H9 (cell line): Measurements from ENCODE around the gene COX6B1. TPM values are rescaled to one million over a fixed set of nuclear protein-coding genes. Genes with fewer than 3 reads are reported as not detected.

ENCODE experiments used
- DNase-seq: peaks from one replicate; pipeline ENCODE4 v3.0.0-alpha.2; 2017
- H2AFZ ChIP-seq: one replicate; pipeline ENCODE4 v1.6.1; 2013; ENCODE audit warnings: mild to moderate bottlenecking, low read length, control low read depth, moderate library complexity
- H2AK5ac ChIP-seq: 2 replicates; pipeline ENCODE4 v1.6.1; 2013; ENCODE audit warnings: low read length, control low read depth, mixed read lengths; ENCODE audit not compliant: insufficient read length
- H2BK120ac ChIP-seq: one replicate; pipeline ENCODE4 v1.6.1; 2013; ENCODE audit warnings: low read depth, mild to moderate bottlenecking, low read length, control low read depth, inconsistent platforms; ENCODE audit not compliant: poor library complexity, severe bottlenecking
- H2BK12ac ChIP-seq: 2 replicates; pipeline ENCODE4 v1.6.1; 2013; ENCODE audit warnings: low read length, control low read depth, mixed read lengths, low read depth; ENCODE audit not compliant: insufficient read length
- H2BK15ac ChIP-seq: 2 replicates; pipeline ENCODE4 v1.6.1; 2013; ENCODE audit warnings: low read depth, low read length, control low read depth
- H2BK20ac ChIP-seq: one replicate; pipeline ENCODE4 v1.6.1; 2013; ENCODE audit warnings: low read depth, mild to moderate bottlenecking, low read length, control low read depth, inconsistent platforms; ENCODE audit not compliant: poor library complexity, severe bottlenecking
- H2BK5ac ChIP-seq: 2 replicates; pipeline ENCODE4 v1.6.1; 2013; ENCODE audit warnings: low read length, control low read depth, mixed read lengths; ENCODE audit not compliant: insufficient read length
- H3K14ac ChIP-seq: 2 replicates; pipeline ENCODE4 v1.6.1; 2013; ENCODE audit warnings: low read length, control low read depth; ENCODE audit not compliant: insufficient read depth
- H3K18ac ChIP-seq: 2 replicates; pipeline ENCODE4 v1.6.1; 2013; ENCODE audit warnings: low read depth, mild to moderate bottlenecking, mixed read lengths, low read length, control low read depth; ENCODE audit not compliant: insufficient read length
- H3K23ac ChIP-seq: 2 replicates; pipeline ENCODE4 v1.6.1; 2013; ENCODE audit warnings: low read length, control low read depth, mixed read lengths, low read depth; ENCODE audit not compliant: insufficient read length
- H3K23me2 ChIP-seq: 2 replicates; pipeline ENCODE4 v1.6.1; 2013; ENCODE audit warnings: low read depth, mild to moderate bottlenecking, mixed read lengths, low read length, control low read depth; ENCODE audit not compliant: insufficient read length, poor library complexity, severe bottlenecking
- H3K27ac ChIP-seq: 2 replicates; pipeline ENCODE4 v1.5.1; 2013; ENCODE audit warnings: low read length, control low read depth, mixed read lengths, low read depth; ENCODE audit not compliant: insufficient read length
- H3K27me3 ChIP-seq: 2 replicates; pipeline ENCODE4 v1.6.1; 2013; ENCODE audit warnings: low read length, control low read depth, inconsistent platforms; ENCODE audit not compliant: insufficient read depth
- H3K4ac ChIP-seq: 2 replicates; pipeline ENCODE4 v1.6.1; 2013; ENCODE audit warnings: low read depth, mild to moderate bottlenecking, control low read depth, inconsistent platforms, low read length, moderate library complexity
- H3K4me1 ChIP-seq: 2 replicates; pipeline ENCODE4 v1.6.1; 2013; ENCODE audit warnings: low read length, control low read depth, inconsistent platforms; ENCODE audit not compliant: insufficient read depth
- H3K4me2 ChIP-seq: 2 replicates; pipeline ENCODE4 v1.6.1; 2013; ENCODE audit warnings: low read length, control low read depth, mixed read lengths; ENCODE audit not compliant: insufficient read length, insufficient read depth
- H3K56ac ChIP-seq: 2 replicates; pipeline ENCODE4 v1.6.1; 2013; ENCODE audit warnings: low read depth, mild to moderate bottlenecking, mixed read lengths, low read length, control low read depth; ENCODE audit not compliant: insufficient read length
- H3K79me1 ChIP-seq: 2 replicates; pipeline ENCODE4 v1.6.1; 2013; ENCODE audit warnings: low read depth, mild to moderate bottlenecking, moderate library complexity, low read length, control low read depth, inconsistent platforms; ENCODE audit not compliant: insufficient read depth, poor library complexity, severe bottlenecking
- H3K79me2 ChIP-seq: 2 replicates; pipeline ENCODE4 v1.6.1; 2013; ENCODE audit warnings: low read length, control low read depth, inconsistent platforms; ENCODE audit not compliant: insufficient read depth
- H3K9ac ChIP-seq: 2 replicates; pipeline ENCODE4 v1.6.1; 2013; ENCODE audit warnings: low read length, control low read depth, mixed read lengths; ENCODE audit not compliant: insufficient read length; ENCODE audit errors: extremely low read depth
- H3K9me3 ChIP-seq: one replicate; pipeline ENCODE4 v1.6.1; 2013; ENCODE audit warnings: low read depth, low read length, inconsistent platforms; ENCODE audit not compliant: control insufficient read depth
- H3T11ph ChIP-seq: one replicate; pipeline ENCODE4 v1.6.1; 2013; ENCODE audit warnings: mild to moderate bottlenecking, low read length, control low read depth, inconsistent platforms
- H4K20me1 ChIP-seq: one replicate; pipeline ENCODE4 v1.6.1; 2013; ENCODE audit not compliant: control insufficient read depth, insufficient read length, insufficient read depth
- H4K5ac ChIP-seq: 2 replicates; pipeline ENCODE4 v1.6.1; 2013; ENCODE audit warnings: low read depth, mild to moderate bottlenecking, mixed read lengths, low read length, control low read depth; ENCODE audit not compliant: insufficient read length
- H4K8ac ChIP-seq: replicated peaks from 2 replicates; pipeline ENCODE4 v1.6.1; 2013; ENCODE audit warnings: low read length, control low read depth, mixed read lengths, low read depth; ENCODE audit not compliant: insufficient read length
- H4K91ac ChIP-seq: 2 replicates; pipeline ENCODE4 v1.6.1; 2013; ENCODE audit warnings: low read depth, mild to moderate bottlenecking, moderate library complexity, mixed read lengths, low read length, control low read depth; ENCODE audit not compliant: insufficient read length
- H3K27ac Mint-ChIP-seq, 3 experiments: 2 replicates in 2 of 3; 3 replicates in 1 of 3; pipeline ENCODE4 v1.8.0; 2020 to 2021; ENCODE audit warnings: mixed read lengths in 3 of 3, mild to moderate bottlenecking in 1 of 3, moderate library complexity in 1 of 3
- H3K27me3 Mint-ChIP-seq: 2 replicates; pipeline ENCODE4 v1.8.0; 2021; ENCODE audit warnings: low read depth, mild to moderate bottlenecking, moderate library complexity, mixed read lengths
- H3K36me3 Mint-ChIP-seq, 3 experiments: 2 replicates in 2 of 3; 3 replicates in 1 of 3; pipeline ENCODE4 v1.8.0; 2020 to 2021; ENCODE audit warnings: low read depth in 3 of 3, mixed read lengths in 3 of 3; ENCODE audit not compliant: insufficient read depth in 1 of 3
- H3K4me1 Mint-ChIP-seq, 2 experiments: 2 replicates each; pipeline ENCODE4 v1.8.0; 2020; ENCODE audit warnings: mixed read lengths in 2 of 2
- H3K4me3 Mint-ChIP-seq, 2 experiments: 2 replicates in 1 of 2; 3 replicates in 1 of 2; pipeline ENCODE4 v1.8.0; 2020 to 2021; ENCODE audit warnings: mild to moderate bottlenecking in 2 of 2, mixed read lengths in 2 of 2, moderate library complexity in 1 of 2
- H3K9me3 Mint-ChIP-seq, 2 experiments: 2 replicates in 1 of 2; 3 replicates in 1 of 2; pipeline ENCODE4 v1.8.0; 2020; ENCODE audit warnings: mild to moderate bottlenecking in 2 of 2, mixed read lengths in 2 of 2, moderate library complexity in 1 of 2
- WGBS: extraction: QIAGEN DNeasy Blood & Tissue Kit; methylation state at CpG from one replicate; pipeline ENCODE4 v1.1.7; 2013; ENCODE audit warnings: missing lambda C conversion rate, low lambda C conversion rate, mixed read lengths; ENCODE audit not compliant: insufficient read length; ENCODE audit errors: extremely low coverage; 5-methylcytosine and 5-hydroxymethylcytosine counted together
- total RNA-seq: library from RNA; stranded (reverse); gene quantifications from 2 replicates; pipeline ENCODE4 v1.2.1, GENCODE V29; 2021
- TF ChIP-seq, protein P1 (sequence below): fragments of 200-600 bp; sonication (generic); conservative IDR thresholded peaks from 3 replicates; pipeline ENCODE4 v1.8.0; 2021; ENCODE audit warnings: antibody characterized with exemption, mild to moderate bottlenecking

COX6B1 gene
- total RNA-seq, 1 experiment from 2014 or later, result 432 TPM

DNA sequence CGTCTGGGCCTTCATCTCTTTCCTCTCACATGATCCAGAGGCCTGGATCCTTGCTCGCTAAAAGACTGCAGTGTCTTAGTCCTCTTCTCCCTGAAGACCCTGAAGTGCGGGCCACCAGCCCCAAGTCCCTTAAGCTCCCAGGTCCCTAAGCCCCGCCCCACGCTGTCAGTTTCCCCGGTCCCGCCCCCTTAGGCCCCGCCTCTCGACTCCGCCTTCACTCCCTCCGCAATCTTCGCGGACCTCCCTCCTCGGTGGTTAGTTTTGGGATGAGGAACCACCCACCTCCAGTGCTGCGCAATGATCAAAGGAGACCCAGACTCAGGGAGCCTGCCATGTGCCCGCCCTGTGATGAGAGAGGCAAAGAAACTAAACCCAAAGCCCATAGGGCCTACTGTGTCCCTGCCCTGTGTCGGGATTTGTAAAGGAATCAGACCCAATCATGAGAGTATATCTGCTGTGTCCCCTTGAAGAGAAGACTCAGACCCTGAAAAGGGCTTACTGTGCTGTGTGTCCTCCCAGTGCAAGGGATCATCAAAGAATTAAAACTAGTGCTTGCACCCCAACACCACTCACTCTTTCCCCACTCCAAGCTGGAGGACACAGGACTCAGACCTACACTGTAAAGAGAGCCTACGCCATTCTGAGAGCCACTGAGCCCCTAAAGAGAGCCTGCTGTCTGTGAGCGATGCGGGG is 3.0 kb upstream of the COX6B1 start:
- H3K4me1 Mint-ChIP-seq, result peaks cover 29 to 38% of the 10 kb centered on the region in 2 experiments
- peaks cover 0 to 2% (median under 1%) of the 10 kb centered on the region in 3 experiments; a peak in 3 of 7 replicates for H3K36me3 Mint-ChIP-seq
- Histone ChIP-seq H3K27ac (no peak overlapping the region), H2BK5ac (no peak overlapping the region), H3K23ac (no peak overlapping the region), H2AFZ (no peak overlapping the region), H3K14ac (no peak overlapping the region), H3K79me2 (peaks cover 4% of the 10 kb centered on the region; the same call in 1 of the 2 replicates), H3K4me2 (peak overlapping the region; percentile 82), H2AK5ac (no peak overlapping the region), H4K91ac (no peak overlapping the region), H3K9me3 (no peaks in the 10 kb centered on the region), H3K23me2 (peaks cover 22% of the 10 kb centered on the region), H3K27me3 (no peaks in the 10 kb centered on the region; the same call in 1 of the 2 replicates), H3K4me1 (peaks cover 7% of the 10 kb centered on the region; the same call in 1 of the 2 replicates), H3K79me1 (no peaks in the 10 kb centered on the region), H2BK15ac (no peak overlapping the region; the same call in 1 of the 2 replicates), H4K8ac (no peak overlapping the region), H3K56ac (no peak overlapping the region), H3K4ac (no peak overlapping the region), H2BK20ac (no peak overlapping the region), H4K20me1 (no peaks in the 10 kb centered on the region), H3T11ph (no peak overlapping the region), H2BK12ac (no peak overlapping the region), H4K5ac (no peak overlapping the region), H3K18ac (no peak overlapping the region), H3K9ac (no peak overlapping the region), H2BK120ac (no peak overlapping the region)
- peak; percentile 93 for DNase-seq
- TF ChIP-seq, protein P1, sequence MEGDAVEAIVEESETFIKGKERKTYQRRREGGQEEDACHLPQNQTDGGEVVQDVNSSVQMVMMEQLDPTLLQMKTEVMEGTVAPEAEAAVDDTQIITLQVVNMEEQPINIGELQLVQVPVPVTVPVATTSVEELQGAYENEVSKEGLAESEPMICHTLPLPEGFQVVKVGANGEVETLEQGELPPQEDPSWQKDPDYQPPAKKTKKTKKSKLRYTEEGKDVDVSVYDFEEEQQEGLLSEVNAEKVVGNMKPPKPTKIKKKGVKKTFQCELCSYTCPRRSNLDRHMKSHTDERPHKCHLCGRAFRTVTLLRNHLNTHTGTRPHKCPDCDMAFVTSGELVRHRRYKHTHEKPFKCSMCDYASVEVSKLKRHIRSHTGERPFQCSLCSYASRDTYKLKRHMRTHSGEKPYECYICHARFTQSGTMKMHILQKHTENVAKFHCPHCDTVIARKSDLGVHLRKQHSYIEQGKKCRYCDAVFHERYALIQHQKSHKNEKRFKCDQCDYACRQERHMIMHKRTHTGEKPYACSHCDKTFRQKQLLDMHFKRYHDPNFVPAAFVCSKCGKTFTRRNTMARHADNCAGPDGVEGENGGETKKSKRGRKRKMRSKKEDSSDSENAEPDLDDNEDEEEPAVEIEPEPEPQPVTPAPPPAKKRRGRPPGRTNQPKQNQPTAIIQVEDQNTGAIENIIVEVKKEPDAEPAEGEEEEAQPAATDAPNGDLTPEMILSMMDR, result no peak
- peak overlapping the region; percentile 66 to 91 for H3K4me3 Mint-ChIP-seq
- H3K27me3 Mint-ChIP-seq, result peaks cover 24% of the 10 kb centered on the region
- H3K27ac Mint-ChIP-seq, result peak overlapping the region in 1 of 3 experiments; percentile 89; a peak in 3 of 7 replicates
- WGBS, result no CpG with 5 or more reads among the region's 20 CpGs
- H3K9me3 Mint-ChIP-seq, result no peaks in the 10 kb centered on the region; a peak in 2 of 5 replicates
